Astrocyte (in vitro differentiated cells and primary cell): ENCODE measurements around the gene ERMP1. TPM values are rescaled to one million over a fixed set of nuclear protein-coding genes. Genes with fewer than 3 reads are reported as not detected.

Experiments used
- DNase-seq: peaks from one replicate; pipeline ENCODE4 v3.0.0-alpha.2; 2010; ENCODE audit warnings: low read depth
- FAIRE-seq: peaks from 2 replicates; lab custom pipeline; 2011; peaks lifted over from hg19 to GRCh38; lab: Jason Lieb, UNC
- H2AFZ ChIP-seq: 2 replicates; pipeline ENCODE4 v1.6.0; 2012; ENCODE audit warnings: low read depth, low read length, inconsistent platforms
- H3K27ac ChIP-seq: 2 replicates; pipeline ENCODE4 v1.5.1; 2011; ENCODE audit warnings: low read depth, low read length, inconsistent platforms
- H3K27me3 ChIP-seq: 2 replicates; pipeline ENCODE4 v1.6.0; 2011; ENCODE audit warnings: low read length, inconsistent platforms; ENCODE audit not compliant: insufficient read depth
- H3K36me3 ChIP-seq: 2 replicates; pipeline ENCODE4 v1.5.1; 2011; ENCODE audit warnings: low read length, inconsistent platforms; ENCODE audit not compliant: insufficient read depth
- H3K4me1 ChIP-seq: 2 replicates; pipeline ENCODE4 v1.5.1; 2011; ENCODE audit warnings: low read length, inconsistent platforms; ENCODE audit not compliant: insufficient read depth
- H3K4me2 ChIP-seq: 2 replicates; pipeline ENCODE4 v1.6.0; 2012; ENCODE audit warnings: low read length, inconsistent platforms
- H3K4me3 ChIP-seq: 2 replicates; pipeline ENCODE4 v1.5.1; 2011; ENCODE audit warnings: low read depth, mild to moderate bottlenecking, low read length, inconsistent platforms; ENCODE audit not compliant: insufficient read depth
- H3K79me2 ChIP-seq: 2 replicates; pipeline ENCODE4 v1.6.0; 2012; ENCODE audit warnings: mild to moderate bottlenecking, low read length, inconsistent platforms; ENCODE audit not compliant: insufficient read depth
- H3K9ac ChIP-seq: 2 replicates; pipeline ENCODE4 v1.6.0; 2012; ENCODE audit warnings: mild to moderate bottlenecking, low read length, inconsistent platforms
- H3K9me3 ChIP-seq: 2 replicates; pipeline ENCODE4 v1.5.1; 2012; ENCODE audit warnings: low read depth, mild to moderate bottlenecking, low read length, inconsistent platforms; ENCODE audit not compliant: insufficient read depth
- H4K20me1 ChIP-seq: 2 replicates; pipeline ENCODE4 v1.6.0; 2012; ENCODE audit warnings: low read length, inconsistent platforms; ENCODE audit not compliant: insufficient read depth
- H3K27ac Mint-ChIP-seq: one replicate; pipeline ENCODE4 v1.8.0; 2021; ENCODE audit warnings: mild to moderate bottlenecking, mixed read lengths; ENCODE audit not compliant: unreplicated experiment
- H3K27me3 Mint-ChIP-seq: one replicate; pipeline ENCODE4 v1.8.0; 2021; ENCODE audit warnings: low read depth, mixed read lengths; ENCODE audit not compliant: unreplicated experiment
- H3K36me3 Mint-ChIP-seq: one replicate; pipeline ENCODE4 v1.8.0; 2021; ENCODE audit warnings: low read depth, mixed read lengths; ENCODE audit not compliant: unreplicated experiment
- H3K4me1 Mint-ChIP-seq: one replicate; pipeline ENCODE4 v1.8.0; 2021; ENCODE audit warnings: low read depth, mixed read lengths; ENCODE audit not compliant: unreplicated experiment
- H3K4me3 Mint-ChIP-seq: one replicate; pipeline ENCODE4 v1.8.0; 2021; ENCODE audit warnings: mild to moderate bottlenecking, moderate library complexity, mixed read lengths; ENCODE audit not compliant: unreplicated experiment
- H3K9me3 Mint-ChIP-seq: one replicate; pipeline ENCODE4 v1.8.0; 2021; ENCODE audit warnings: mild to moderate bottlenecking, mixed read lengths; ENCODE audit not compliant: unreplicated experiment
- EZH2 ChIP-seq: IDR thresholded peaks from 2 replicates; pipeline ENCODE4 v1.6.1; 2012; ENCODE audit warnings: mild to moderate bottlenecking, low read length, inconsistent platforms; ENCODE audit not compliant: insufficient read depth
- total RNA-seq: library from RNA; stranded (reverse); gene quantifications from 2 replicates; pipeline ENCODE4 v1.2.1, GENCODE V29; 2021
- TF ChIP-seq, protein P1 (sequence below): IDR thresholded peaks from 2 replicates; pipeline ENCODE4 v1.5.1; 2011; ENCODE audit warnings: low read depth, mild to moderate bottlenecking, inconsistent platforms, low read length, moderate library complexity; ENCODE audit not compliant: insufficient read depth

ERMP1 gene
- total RNA-seq, 1 donor from 2014 or later = 8.8 TPM

DNA sequence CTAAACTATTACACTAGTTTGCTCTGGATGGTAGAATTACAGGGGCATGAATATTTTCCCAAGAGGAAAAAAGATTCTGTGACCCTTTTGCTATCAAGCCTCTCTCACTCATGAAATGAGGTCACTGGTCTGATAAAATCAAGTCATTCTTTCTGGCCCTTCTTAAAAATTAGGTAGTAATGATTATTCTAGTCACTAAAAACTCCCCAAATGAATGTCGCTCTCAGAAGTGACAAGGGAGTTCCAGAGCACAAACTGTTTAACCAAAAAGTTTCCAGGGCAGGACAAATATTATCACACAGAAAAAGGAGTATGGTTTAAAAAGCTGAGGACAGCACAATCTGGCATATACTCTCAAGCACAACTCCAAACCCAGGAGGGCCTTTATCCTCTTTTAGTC is 12.5 kb downstream of the ERMP1 start:
- Histone ChIP-seq H4K20me1 (no peaks in the 10 kb centered on the region), H3K4me2 (no peak overlapping the region), H3K27ac (no peak overlapping the region), H3K27me3 (no peaks in the 10 kb centered on the region), H3K9me3 (no peaks in the 10 kb centered on the region), H3K4me3 (no peak overlapping the region), H3K9ac (no peak overlapping the region), H2AFZ (no peak overlapping the region), H3K36me3 (no peaks in the 10 kb centered on the region), H3K79me2 (no peaks in the 10 kb centered on the region), H3K4me1 (peaks cover 7% of the 10 kb centered on the region)
- TF ChIP-seq, protein P1, sequence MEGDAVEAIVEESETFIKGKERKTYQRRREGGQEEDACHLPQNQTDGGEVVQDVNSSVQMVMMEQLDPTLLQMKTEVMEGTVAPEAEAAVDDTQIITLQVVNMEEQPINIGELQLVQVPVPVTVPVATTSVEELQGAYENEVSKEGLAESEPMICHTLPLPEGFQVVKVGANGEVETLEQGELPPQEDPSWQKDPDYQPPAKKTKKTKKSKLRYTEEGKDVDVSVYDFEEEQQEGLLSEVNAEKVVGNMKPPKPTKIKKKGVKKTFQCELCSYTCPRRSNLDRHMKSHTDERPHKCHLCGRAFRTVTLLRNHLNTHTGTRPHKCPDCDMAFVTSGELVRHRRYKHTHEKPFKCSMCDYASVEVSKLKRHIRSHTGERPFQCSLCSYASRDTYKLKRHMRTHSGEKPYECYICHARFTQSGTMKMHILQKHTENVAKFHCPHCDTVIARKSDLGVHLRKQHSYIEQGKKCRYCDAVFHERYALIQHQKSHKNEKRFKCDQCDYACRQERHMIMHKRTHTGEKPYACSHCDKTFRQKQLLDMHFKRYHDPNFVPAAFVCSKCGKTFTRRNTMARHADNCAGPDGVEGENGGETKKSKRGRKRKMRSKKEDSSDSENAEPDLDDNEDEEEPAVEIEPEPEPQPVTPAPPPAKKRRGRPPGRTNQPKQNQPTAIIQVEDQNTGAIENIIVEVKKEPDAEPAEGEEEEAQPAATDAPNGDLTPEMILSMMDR = no peak
- no peak for TF ChIP-seq EZH2
- Mint-ChIP-seq H3K27ac (no peak overlapping the region), H3K4me3 (no peak overlapping the region), H3K27me3 (no peaks in the 10 kb centered on the region), H3K36me3 (no peaks in the 10 kb centered on the region), H3K9me3 (no peaks in the 10 kb centered on the region), H3K4me1 (peaks cover 13% of the 10 kb centered on the region)
- FAIRE-seq = no peak
- DNase-seq = no peak

DNA sequence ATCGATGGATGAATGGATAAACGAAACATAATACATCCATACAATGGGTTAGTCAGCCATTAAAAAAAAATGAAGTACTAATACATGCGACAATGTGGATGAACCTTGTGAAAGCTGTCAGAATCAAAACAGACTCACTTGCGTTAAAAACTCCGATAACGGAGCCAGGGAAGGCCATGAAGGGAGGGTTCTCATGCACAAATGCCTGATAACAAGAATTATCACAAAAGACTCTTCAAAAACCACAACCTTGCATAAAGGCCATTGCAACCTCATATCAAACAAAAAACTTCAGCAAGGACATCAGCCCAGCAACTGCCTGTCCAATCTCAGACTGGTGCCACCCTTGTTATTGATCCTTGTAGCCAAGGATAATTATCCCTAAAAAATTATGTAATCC is 13.7 kb downstream of the ERMP1 start:
- no peak overlapping the region for H3K4me3 ChIP-seq
- Mint-ChIP-seq H3K4me3 (no peak overlapping the region), H3K9me3 (no peaks in the 10 kb centered on the region), H3K36me3 (no peaks in the 10 kb centered on the region), H3K27ac (no peak overlapping the region), H3K27me3 (no peaks in the 10 kb centered on the region), H3K4me1 (peaks cover 13% of the 10 kb centered on the region)
- no peaks in the 10 kb centered on the region for H4K20me1 ChIP-seq
- H3K9me3 ChIP-seq = no peaks in the 10 kb centered on the region
- no peak overlapping the region for H3K27ac ChIP-seq
- H3K4me2 ChIP-seq = no peak overlapping the region
- H2AFZ ChIP-seq = no peak overlapping the region
- DNase-seq (no peak), FAIRE-seq (no peak)
- H3K27me3 ChIP-seq = no peaks in the 10 kb centered on the region
- H3K9ac ChIP-seq = no peak overlapping the region
- TF ChIP-seq EZH2 = no peak
- TF ChIP-seq, protein P1 = no peak
- no peaks in the 10 kb centered on the region for H3K79me2 ChIP-seq
- H3K4me1 ChIP-seq = peaks cover 7% of the 10 kb centered on the region
- no peaks in the 10 kb centered on the region for H3K36me3 ChIP-seq

DNA sequence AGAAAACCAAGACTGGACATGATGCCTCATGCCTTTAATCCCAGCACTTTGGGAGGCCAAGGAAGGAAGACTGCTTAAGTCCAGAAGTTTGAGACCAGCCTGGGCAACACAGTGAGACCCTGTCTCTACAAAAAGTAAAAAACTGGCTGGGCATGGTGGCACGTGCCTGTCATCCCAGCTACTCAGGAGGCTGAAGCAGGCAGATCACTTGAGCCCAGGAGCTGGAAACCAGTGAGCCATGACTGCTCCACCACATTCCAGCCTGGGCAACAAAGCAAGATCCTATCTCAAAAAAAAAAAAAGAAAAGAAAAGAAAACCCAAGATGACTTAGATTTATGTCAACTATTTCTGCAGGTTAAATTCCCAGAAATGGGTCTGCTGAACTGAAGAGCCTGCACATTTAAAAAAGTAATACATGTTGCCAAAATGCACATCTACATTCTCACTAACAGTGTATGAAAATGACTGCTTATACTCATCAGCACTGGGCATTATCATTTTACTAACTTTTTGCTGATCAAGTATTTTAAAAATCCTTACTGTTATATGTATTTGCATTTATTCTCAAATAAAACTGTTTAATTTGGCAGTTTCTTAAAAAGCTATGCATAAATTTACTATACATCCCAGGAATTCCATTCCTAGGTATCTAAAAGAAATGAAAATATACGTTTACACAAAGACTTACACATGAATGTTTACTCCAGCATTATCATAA is 14.3 kb downstream of the ERMP1 start:
- peaks cover 13% of the 10 kb centered on the region for H3K4me1 Mint-ChIP-seq
- Histone ChIP-seq H3K36me3 (no peaks in the 10 kb centered on the region), H3K4me1 (peaks cover 7% of the 10 kb centered on the region), H3K9me3 (no peaks in the 10 kb centered on the region), H3K27me3 (no peaks in the 10 kb centered on the region), H2AFZ (no peak overlapping the region), H3K4me3 (no peak overlapping the region), H3K9ac (no peak overlapping the region), H3K4me2 (no peak overlapping the region), H3K27ac (no peak overlapping the region), H3K79me2 (no peaks in the 10 kb centered on the region), H4K20me1 (no peaks in the 10 kb centered on the region)
- H3K9me3 Mint-ChIP-seq = no peaks in the 10 kb centered on the region
- H3K4me3 Mint-ChIP-seq = no peak overlapping the region
- TF ChIP-seq, protein P1 = no peak
- no peak for TF ChIP-seq EZH2
- H3K36me3 Mint-ChIP-seq = no peaks in the 10 kb centered on the region
- FAIRE-seq = no peak
- H3K27ac Mint-ChIP-seq = peak overlapping the region; percentile 62
- no peaks in the 10 kb centered on the region for H3K27me3 Mint-ChIP-seq
- DNase-seq = no peak
